ENCODE measurements around the gene ACSM3. TPM values are rescaled to one million over a fixed set of nuclear protein-coding genes. Genes with fewer than 3 reads are reported as not detected.
A peak's percentile ranks its signal among the peaks of the same experiment; 100 is the strongest.
"Not testable (repeated sequence)": the region's sequence is repeated elsewhere in the genome, so short reads cannot be mapped to it uniquely, and the experiment has no call there.

ACSM3 gene
- total RNA-seq, 2 donors from 2014 or later: 2.1 to 3.6 TPM

- DNase-seq (ENCODE audit: low spot score): no peak
- intact Hi-C loops (cut with DNase I): no loop called here
Observed at GRCh38 chr16:20798364-20798763, 34.5 kb downstream of the ACSM3 start.

- no peak for DNase-seq (ENCODE audit: low spot score)
- intact Hi-C loops (cut with DNase I): no loop called here
Observed at GRCh38 chr16:20799599-20799998, 35.8 kb downstream of the ACSM3 start.

GRCh38 chr16:20801278-20801677, 37.5 kb downstream of the ACSM3 start:
- intact Hi-C loops (cut with DNase I): loop anchor here in 1 of 2 donors (10.0 kb wide), 1 partner anchor 284 kb away; no protein-coding TSS in a partner anchor
- no peak for DNase-seq (ENCODE audit: low spot score)

- no peak for DNase-seq (ENCODE audit: low spot score)
- intact Hi-C loops (cut with DNase I): loop anchor here in 1 of 2 donors (10.0 kb wide), 1 partner anchor 282 kb away; no protein-coding TSS in a partner anchor
Observed at GRCh38 chr16:20803192-20803560, 39.4 kb downstream of the ACSM3 start.

GRCh38 chr16:20803561-20804214, 39.9 kb downstream of the ACSM3 start:
- no peak for DNase-seq (ENCODE audit: low spot score)
- intact Hi-C loops (cut with DNase I): loop anchor here in 1 of 2 donors (10.0 kb wide), 1 partner anchor 281 kb away; no protein-coding TSS in a partner anchor

GRCh38 chr16:20805684-20806167, 41.9 kb downstream of the ACSM3 start:
- intact Hi-C loops (cut with DNase I): loop anchor here in 1 of 2 donors (10.0 kb wide), 1 partner anchor 279 kb away; no protein-coding TSS in a partner anchor
- not testable (repeated sequence) for DNase-seq (ENCODE audit: low spot score)

- intact Hi-C loops (cut with DNase I): loop anchor here in 1 of 2 donors (10.0 kb wide), 1 partner anchor 278 kb away; no protein-coding TSS in a partner anchor
- peak; percentile 97 for DNase-seq (ENCODE audit: low spot score)
Observed at GRCh38 chr16:20806168-20807050, 42.6 kb downstream of the ACSM3 start, which contains the start of the genes ERI2 and REXO5. ERI2 (minus strand) TSS chr16:20806472; CDS start chr16:20806430, 42 bp downstream. REXO5 (plus strand) TSS chr16:20806527; CDS start chr16:20806954, 427 bp downstream.

- no peak for DNase-seq (ENCODE audit: low spot score)
- intact Hi-C loops (cut with DNase I): loop anchor here in 1 of 2 donors (10.0 kb wide), 1 partner anchor 277 kb away; no protein-coding TSS in a partner anchor
Observed at GRCh38 chr16:20807862-20808261, 44.0 kb downstream of the ACSM3 start.

GRCh38 chr16:20811889-20812439, 48.1 kb downstream of the ACSM3 start:
- intact Hi-C loops (cut with DNase I): no loop called here
- DNase-seq (ENCODE audit: low spot score): no peak

GRCh38 chr16:20812510-20812909, 48.7 kb downstream of the ACSM3 start:
- intact Hi-C loops (cut with DNase I): no loop called here
- DNase-seq (ENCODE audit: low spot score): no peak

GRCh38 chr16:20814784-20815183, 51.0 kb downstream of the ACSM3 start:
- DNase-seq (ENCODE audit: low spot score): no peak
- intact Hi-C loops (cut with DNase I): no loop called here

- intact Hi-C loops (cut with DNase I): no loop called here
- DNase-seq (ENCODE audit: low spot score): no peak
Observed at GRCh38 chr16:20818929-20819585, 55.2 kb downstream of the ACSM3 start.

GRCh38 chr16:20821682-20822081, 57.9 kb downstream of the ACSM3 start:
- no peak for DNase-seq (ENCODE audit: low spot score)
- intact Hi-C loops (cut with DNase I): no loop called here

- intact Hi-C loops (cut with DNase I): no loop called here
- no peak for DNase-seq (ENCODE audit: low spot score)
Observed at GRCh38 chr16:20822521-20823325, 58.9 kb downstream of the ACSM3 start.

- no peak for DNase-seq (ENCODE audit: low spot score)
- intact Hi-C loops (cut with DNase I): no loop called here
Observed at GRCh38 chr16:20826039-20826566, 62.3 kb downstream of the ACSM3 start.

GRCh38 chr16:20829536-20829935, 65.7 kb downstream of the ACSM3 start:
- intact Hi-C loops (cut with DNase I): no loop called here
- DNase-seq (ENCODE audit: low spot score): no peak

- no peak for DNase-seq (ENCODE audit: low spot score)
- intact Hi-C loops (cut with DNase I): no loop called here
Observed at GRCh38 chr16:20830372-20830771, 66.6 kb downstream of the ACSM3 start.

- DNase-seq (ENCODE audit: low spot score): no peak
- intact Hi-C loops (cut with DNase I): no loop called here
Observed at GRCh38 chr16:20833086-20833485, 69.3 kb downstream of the ACSM3 start.

Data from posterior vena cava (tissue), 2 donors.